ENCODE results near the gene C13orf42. TPM values are rescaled to one million over a fixed set of nuclear protein-coding genes. Genes with fewer than 3 reads are reported as not detected.

The C13orf42 gene
- total RNA-seq, 2 experiments from 2014 or later: not detected

GRCh38 chr13:51041710-51042109, 69.4 kb downstream of the C13orf42 start:
- no peak overlapping the region for H3K4me3 Mint-ChIP-seq
- ATAC-seq (no peak), DNase-seq (no peak)
- peaks cover under 1% of the 10 kb centered on the region for H3K4me1 Mint-ChIP-seq (ENCODE audit: low read depth)
- ChIA-PET CTCF (no interaction called here), POLR2A (no interaction called here)
- peaks cover 7% of the 10 kb centered on the region for H3K27me3 Mint-ChIP-seq (ENCODE audit: low read depth)
- H3K27ac Mint-ChIP-seq: no peak overlapping the region
- H3K36me3 Mint-ChIP-seq (ENCODE audit: low read depth): no peaks in the 10 kb centered on the region
- H3K9me3 Mint-ChIP-seq (ENCODE audit: insufficient read depth): no peaks in the 10 kb centered on the region

- POLR2A ChIA-PET: no interaction called here
- CTCF ChIA-PET: no interaction called here
- Mint-ChIP-seq H3K27me3 (ENCODE audit: low read depth) (peaks cover 8% of the 10 kb centered on the region), H3K27ac (no peak overlapping the region), H3K4me3 (no peak overlapping the region), H3K36me3 (ENCODE audit: low read depth) (no peaks in the 10 kb centered on the region), H3K4me1 (ENCODE audit: low read depth) (peaks cover 5% of the 10 kb centered on the region), H3K9me3 (ENCODE audit: insufficient read depth) (no peaks in the 10 kb centered on the region)
- no peak for ATAC-seq
- DNase-seq: no peak
Measured at GRCh38 chr13:51041126-51041525, 69.9 kb downstream of the C13orf42 start.

GRCh38 chr13:51040431-51040830, 70.6 kb downstream of the C13orf42 start:
- ChIA-PET CTCF (interaction anchor here (0.9 kb wide), 1 partner anchor 29 kb away, joined by 4 read pairs; no protein-coding TSS in a partner anchor), POLR2A (no interaction called here)
- peaks cover 8% of the 10 kb centered on the region for H3K27me3 Mint-ChIP-seq (ENCODE audit: low read depth)
- ATAC-seq (no peak), DNase-seq (no peak)
- no peaks in the 10 kb centered on the region for H3K9me3 Mint-ChIP-seq (ENCODE audit: insufficient read depth)
- H3K27ac Mint-ChIP-seq: no peak overlapping the region
- H3K4me3 Mint-ChIP-seq: no peak overlapping the region
- H3K4me1 Mint-ChIP-seq (ENCODE audit: low read depth): peaks cover 5% of the 10 kb centered on the region
- no peaks in the 10 kb centered on the region for H3K36me3 Mint-ChIP-seq (ENCODE audit: low read depth)

- Mint-ChIP-seq H3K27ac (no peak overlapping the region), H3K27me3 (ENCODE audit: low read depth) (peaks cover 8% of the 10 kb centered on the region), H3K9me3 (ENCODE audit: insufficient read depth) (no peaks in the 10 kb centered on the region), H3K4me1 (ENCODE audit: low read depth) (peaks cover 5% of the 10 kb centered on the region), H3K4me3 (no peak overlapping the region), H3K36me3 (ENCODE audit: low read depth) (no peaks in the 10 kb centered on the region)
- DNase-seq (no peak), ATAC-seq (no peak)
- CTCF ChIA-PET: interaction anchor here (1.8 kb wide), 1 partner anchor 34 kb away, joined by 6 read pairs; no protein-coding TSS in a partner anchor
- POLR2A ChIA-PET: no interaction called here
Measured at GRCh38 chr13:51036418-51036817, 74.7 kb downstream of the C13orf42 start.

- no peak overlapping the region for H3K4me3 Mint-ChIP-seq
- H3K4me1 Mint-ChIP-seq (ENCODE audit: low read depth): peaks cover 5% of the 10 kb centered on the region
- no peaks in the 10 kb centered on the region for H3K36me3 Mint-ChIP-seq (ENCODE audit: low read depth)
- no peak for DNase-seq
- no peak overlapping the region for H3K27ac Mint-ChIP-seq
- no peaks in the 10 kb centered on the region for H3K9me3 Mint-ChIP-seq (ENCODE audit: insufficient read depth)
- peaks cover 7% of the 10 kb centered on the region for H3K27me3 Mint-ChIP-seq (ENCODE audit: low read depth)
- ChIA-PET POLR2A (no interaction called here), CTCF (interaction anchor here (1.8 kb wide), 1 partner anchor 34 kb away, joined by 6 read pairs; no protein-coding TSS in a partner anchor)
- no peak for ATAC-seq
Measured at GRCh38 chr13:51035978-51036377, 75.1 kb downstream of the C13orf42 start.

- Mint-ChIP-seq H3K9me3 (ENCODE audit: insufficient read depth) (no peaks in the 10 kb centered on the region), H3K4me3 (no peak overlapping the region), H3K4me1 (ENCODE audit: low read depth) (peaks cover 5% of the 10 kb centered on the region), H3K27ac (no peak overlapping the region), H3K27me3 (ENCODE audit: low read depth) (peaks cover 4% of the 10 kb centered on the region), H3K36me3 (ENCODE audit: low read depth) (no peaks in the 10 kb centered on the region)
- ATAC-seq (no peak), DNase-seq (no peak)
- ChIA-PET CTCF (interaction anchor here (1.8 kb wide), 1 partner anchor 35 kb away, joined by 6 read pairs; no protein-coding TSS in a partner anchor), POLR2A (no interaction called here)
Measured at GRCh38 chr13:51035469-51035868, 75.6 kb downstream of the C13orf42 start.

GRCh38 chr13:51034906-51035305, 76.2 kb downstream of the C13orf42 start:
- Mint-ChIP-seq H3K27ac (no peak overlapping the region), H3K36me3 (ENCODE audit: low read depth) (no peaks in the 10 kb centered on the region), H3K27me3 (ENCODE audit: low read depth) (peaks cover 4% of the 10 kb centered on the region), H3K9me3 (ENCODE audit: insufficient read depth) (no peaks in the 10 kb centered on the region), H3K4me1 (ENCODE audit: low read depth) (peaks cover 5% of the 10 kb centered on the region), H3K4me3 (no peak overlapping the region)
- ChIA-PET POLR2A (no interaction called here), CTCF (interaction anchor here (1.8 kb wide), 1 partner anchor 35 kb away, joined by 6 read pairs; no protein-coding TSS in a partner anchor)
- DNase-seq (no peak), ATAC-seq (no peak)

- CTCF ChIA-PET: interaction anchor here (1.1 kb wide), 1 partner anchor 84 kb away, joined by 3 read pairs; no protein-coding TSS in a partner anchor
- POLR2A ChIA-PET: no interaction called here
- no peak overlapping the region for H3K4me3 Mint-ChIP-seq
Measured at GRCh38 chr13:51033421-51034185, 77.5 kb downstream of the C13orf42 start.

GRCh38 chr13:51032831-51033230, 78.2 kb downstream of the C13orf42 start:
- H3K27me3 Mint-ChIP-seq (ENCODE audit: low read depth): peaks cover 8% of the 10 kb centered on the region
- H3K27ac Mint-ChIP-seq: no peak overlapping the region
- H3K36me3 Mint-ChIP-seq (ENCODE audit: low read depth): no peaks in the 10 kb centered on the region
- peaks cover 5% of the 10 kb centered on the region for H3K4me1 Mint-ChIP-seq (ENCODE audit: low read depth)
- ChIA-PET CTCF (interaction anchor here (1.1 kb wide), 1 partner anchor 84 kb away, joined by 3 read pairs; no protein-coding TSS in a partner anchor), POLR2A (no interaction called here)
- DNase-seq (no peak), ATAC-seq (no peak)
- H3K4me3 Mint-ChIP-seq: no peak overlapping the region
- no peaks in the 10 kb centered on the region for H3K9me3 Mint-ChIP-seq (ENCODE audit: insufficient read depth)

More at GRCh38 chr13:51033421-51034185, 77.5 kb downstream of the C13orf42 start:
- DNase-seq: no peak
- peaks cover 5% of the 10 kb centered on the region for H3K4me1 Mint-ChIP-seq (ENCODE audit: low read depth)
- no peak for ATAC-seq
- H3K36me3 Mint-ChIP-seq (ENCODE audit: low read depth): no peaks in the 10 kb centered on the region
- no peaks in the 10 kb centered on the region for H3K9me3 Mint-ChIP-seq (ENCODE audit: insufficient read depth)
- H3K27ac Mint-ChIP-seq: no peak overlapping the region
- peaks cover 4% of the 10 kb centered on the region for H3K27me3 Mint-ChIP-seq (ENCODE audit: low read depth)

Other genes starting within 250 kb of the C13orf42 start
- gene RNASEH2B, start 201.5 kb downstream of the C13orf42 start, total RNA-seq: 100 to 1,000 TPM; 105 to 107 TPM
- not detected for gene FAM124A, start 111.1 kb upstream of the C13orf42 start, total RNA-seq
- gene SERPINE3, start 228.4 kb upstream of the C13orf42 start, total RNA-seq: not detected

Data from activated CD8-positive, alpha-beta T cell treated with anti-CD3 and anti-CD28 coated beads, Interleukin-2, amount 10 ng/mL, durations not matched to agents 7 days and 5 days (primary cell).